ENCODE data around the gene EXOC6.

DNA sequence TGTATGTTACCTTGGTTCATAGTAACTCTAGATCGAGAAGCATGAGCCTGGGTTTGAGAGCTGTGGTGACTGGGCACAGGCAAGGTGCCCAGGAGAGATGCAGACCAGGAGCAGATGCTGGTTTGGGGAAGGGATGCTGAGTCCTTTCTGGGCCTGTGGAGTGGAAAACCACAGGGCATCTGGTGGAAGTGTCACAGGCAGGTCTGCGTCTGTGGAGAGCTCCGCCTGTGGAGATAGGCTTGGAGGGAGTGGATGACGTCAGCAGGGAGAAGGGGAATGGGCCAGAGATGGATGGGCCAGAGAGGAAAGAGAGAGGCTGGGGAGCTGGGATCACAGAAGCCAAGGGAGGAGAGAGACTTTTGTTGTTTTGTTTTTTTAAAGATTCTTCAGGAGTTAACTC is 240.1 kb downstream of the EXOC6 start:
- TF ChIP-seq, protein P1, sequence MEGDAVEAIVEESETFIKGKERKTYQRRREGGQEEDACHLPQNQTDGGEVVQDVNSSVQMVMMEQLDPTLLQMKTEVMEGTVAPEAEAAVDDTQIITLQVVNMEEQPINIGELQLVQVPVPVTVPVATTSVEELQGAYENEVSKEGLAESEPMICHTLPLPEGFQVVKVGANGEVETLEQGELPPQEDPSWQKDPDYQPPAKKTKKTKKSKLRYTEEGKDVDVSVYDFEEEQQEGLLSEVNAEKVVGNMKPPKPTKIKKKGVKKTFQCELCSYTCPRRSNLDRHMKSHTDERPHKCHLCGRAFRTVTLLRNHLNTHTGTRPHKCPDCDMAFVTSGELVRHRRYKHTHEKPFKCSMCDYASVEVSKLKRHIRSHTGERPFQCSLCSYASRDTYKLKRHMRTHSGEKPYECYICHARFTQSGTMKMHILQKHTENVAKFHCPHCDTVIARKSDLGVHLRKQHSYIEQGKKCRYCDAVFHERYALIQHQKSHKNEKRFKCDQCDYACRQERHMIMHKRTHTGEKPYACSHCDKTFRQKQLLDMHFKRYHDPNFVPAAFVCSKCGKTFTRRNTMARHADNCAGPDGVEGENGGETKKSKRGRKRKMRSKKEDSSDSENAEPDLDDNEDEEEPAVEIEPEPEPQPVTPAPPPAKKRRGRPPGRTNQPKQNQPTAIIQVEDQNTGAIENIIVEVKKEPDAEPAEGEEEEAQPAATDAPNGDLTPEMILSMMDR (conservative IDR thresholded peaks at IDR 0.05; ENCODE audit: low read length), result no peak
- TF ChIP-seq EZH2phosphoT487 (IDR thresholded peaks at IDR 0.05; ENCODE audit: borderline replicate concordance), result no peak

Data from Loucy (cell line).